ENCODE results near the gene CEMIP. TPM values are rescaled to one million over a fixed set of nuclear protein-coding genes. Genes with fewer than 3 reads are reported as not detected.

CEMIP gene
- total RNA-seq, 1 donor from 2014 or later = 3.6 TPM

DNA sequence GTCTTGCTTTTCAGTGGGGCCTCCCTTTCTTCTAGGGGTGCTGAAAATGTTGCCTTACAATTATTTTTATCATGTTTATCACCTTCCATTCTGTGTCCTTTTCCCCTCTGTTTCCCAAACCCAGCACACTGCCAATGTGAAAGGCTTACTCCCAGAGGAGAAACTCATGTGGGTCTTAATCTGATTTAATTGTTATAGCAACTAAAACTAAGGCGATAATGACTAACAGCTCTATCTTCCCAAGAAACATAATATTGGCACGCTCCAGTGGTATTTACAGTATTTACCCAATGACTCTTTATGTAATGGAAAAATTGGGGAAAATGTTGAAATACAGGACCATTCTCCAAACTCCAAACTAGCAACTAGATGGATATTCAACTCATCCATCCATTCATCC lies 152.0 kb downstream of the CEMIP start:
- no peaks in the 10 kb centered on the region for H3K36me3 ChIP-seq (ENCODE audit: insufficient read depth, low read length)
- no peak overlapping the region for H2AFZ ChIP-seq (ENCODE audit: low read depth, low read length)
- FAIRE-seq (no peak), DNase-seq (ENCODE audit: low read depth) (peak; percentile 35)
- H3K4me3 Mint-ChIP-seq (ENCODE audit: unreplicated experiment) = no peak overlapping the region
- H3K9me3 ChIP-seq (ENCODE audit: insufficient read depth, low read depth, low read length) = no peaks in the 10 kb centered on the region
- no peak overlapping the region for H3K4me2 ChIP-seq (ENCODE audit: low read length)
- H3K79me2 ChIP-seq (ENCODE audit: insufficient read depth, low read length) = no peaks in the 10 kb centered on the region
- H3K27ac Mint-ChIP-seq (ENCODE audit: unreplicated experiment) = no peak overlapping the region
- peaks cover 5% of the 10 kb centered on the region for H3K27me3 Mint-ChIP-seq (ENCODE audit: low read depth, unreplicated experiment)
- H3K36me3 Mint-ChIP-seq (ENCODE audit: low read depth, unreplicated experiment) = peaks cover 6% of the 10 kb centered on the region
- no peak overlapping the region for H3K9ac ChIP-seq (ENCODE audit: low read length)
- no peaks in the 10 kb centered on the region for H3K9me3 Mint-ChIP-seq (ENCODE audit: unreplicated experiment)
- H3K4me1 Mint-ChIP-seq (ENCODE audit: low read depth, unreplicated experiment) = peaks cover 21% of the 10 kb centered on the region
- peaks cover 35% of the 10 kb centered on the region for H3K4me1 ChIP-seq (ENCODE audit: insufficient read depth, low read length)
- H4K20me1 ChIP-seq (ENCODE audit: insufficient read depth, low read length) = peaks cover 4% of the 10 kb centered on the region
- no peak for TF ChIP-seq EZH2 (IDR thresholded peaks at IDR 0.05; ENCODE audit: insufficient read depth, low read length)
- TF ChIP-seq CTCF (IDR thresholded peaks at IDR 0.05; ENCODE audit: insufficient read depth, low read depth, low read length) = no peak
- H3K4me3 ChIP-seq (ENCODE audit: insufficient read depth, low read depth, low read length) = no peak overlapping the region
- no peaks in the 10 kb centered on the region for H3K27me3 ChIP-seq (ENCODE audit: insufficient read depth, low read length)
- H3K27ac ChIP-seq (ENCODE audit: low read depth, low read length) = no peak overlapping the region

DNA sequence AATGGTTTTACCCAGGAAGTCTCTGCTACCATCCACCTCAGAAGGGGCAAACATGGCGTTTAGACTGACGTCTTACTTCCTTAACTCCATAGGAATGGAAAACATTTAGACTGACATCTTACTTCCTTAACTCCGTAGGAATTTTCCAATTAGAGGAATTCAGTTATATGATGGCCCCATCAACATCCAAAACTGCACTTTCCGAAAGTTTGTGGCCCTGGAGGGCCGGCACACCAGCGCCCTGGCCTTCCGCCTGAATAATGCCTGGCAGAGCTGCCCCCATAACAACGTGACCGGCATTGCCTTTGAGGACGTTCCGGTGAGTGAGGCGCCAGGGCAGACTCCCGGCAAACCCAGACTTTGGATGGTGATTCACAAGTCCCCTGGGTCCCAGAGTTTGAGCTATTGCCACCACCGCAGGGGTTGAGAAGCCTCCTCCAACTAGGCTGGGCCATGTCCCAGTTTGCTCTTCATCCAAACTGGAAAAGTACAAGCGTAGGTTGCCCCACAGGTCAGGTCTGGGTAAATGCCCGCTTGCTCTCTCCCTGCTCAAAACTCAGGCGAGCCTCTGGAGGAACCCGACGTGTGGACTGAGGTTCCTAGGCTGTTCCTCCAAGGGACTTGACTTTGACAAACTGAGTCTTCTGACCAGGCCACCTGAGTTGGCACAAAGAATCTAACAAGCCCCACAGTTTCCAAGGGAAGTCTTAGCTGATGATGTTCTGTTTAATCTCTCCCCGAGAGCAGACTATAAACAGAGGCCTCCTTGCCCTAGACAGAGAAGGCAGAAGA lies 152.7 kb downstream of the CEMIP start:
- DNase-seq (ENCODE audit: low read depth) (no peak), FAIRE-seq (no peak)
- Mint-ChIP-seq H3K36me3 (ENCODE audit: low read depth, unreplicated experiment) (peaks cover 3% of the 10 kb centered on the region), H3K4me1 (ENCODE audit: low read depth, unreplicated experiment) (peaks cover 21% of the 10 kb centered on the region), H3K27me3 (ENCODE audit: low read depth, unreplicated experiment) (peaks cover 3% of the 10 kb centered on the region), H3K9me3 (ENCODE audit: unreplicated experiment) (no peaks in the 10 kb centered on the region), H3K4me3 (ENCODE audit: unreplicated experiment) (no peak overlapping the region), H3K27ac (ENCODE audit: unreplicated experiment) (no peak overlapping the region)
- no peaks in the 10 kb centered on the region for H3K27me3 ChIP-seq (ENCODE audit: insufficient read depth, low read length)
- peaks cover 4% of the 10 kb centered on the region for H4K20me1 ChIP-seq (ENCODE audit: insufficient read depth, low read length)
- no peak for TF ChIP-seq CTCF (IDR thresholded peaks at IDR 0.05; ENCODE audit: insufficient read depth, low read depth, low read length)
- TF ChIP-seq EZH2 (IDR thresholded peaks at IDR 0.05; ENCODE audit: insufficient read depth, low read length) = no peak
- no peak overlapping the region for H2AFZ ChIP-seq (ENCODE audit: low read depth, low read length)
- no peak overlapping the region for H3K9ac ChIP-seq (ENCODE audit: low read length)
- no peaks in the 10 kb centered on the region for H3K9me3 ChIP-seq (ENCODE audit: insufficient read depth, low read depth, low read length)
- H3K4me1 ChIP-seq (ENCODE audit: insufficient read depth, low read length) = peaks cover 35% of the 10 kb centered on the region
- H3K79me2 ChIP-seq (ENCODE audit: insufficient read depth, low read length) = no peaks in the 10 kb centered on the region
- H3K4me2 ChIP-seq (ENCODE audit: low read length) = no peak overlapping the region
- H3K36me3 ChIP-seq (ENCODE audit: insufficient read depth, low read length) = peaks cover 3% of the 10 kb centered on the region
- H3K27ac ChIP-seq (ENCODE audit: low read depth, low read length) = no peak overlapping the region
- no peak overlapping the region for H3K4me3 ChIP-seq (ENCODE audit: insufficient read depth, low read depth, low read length)

DNA sequence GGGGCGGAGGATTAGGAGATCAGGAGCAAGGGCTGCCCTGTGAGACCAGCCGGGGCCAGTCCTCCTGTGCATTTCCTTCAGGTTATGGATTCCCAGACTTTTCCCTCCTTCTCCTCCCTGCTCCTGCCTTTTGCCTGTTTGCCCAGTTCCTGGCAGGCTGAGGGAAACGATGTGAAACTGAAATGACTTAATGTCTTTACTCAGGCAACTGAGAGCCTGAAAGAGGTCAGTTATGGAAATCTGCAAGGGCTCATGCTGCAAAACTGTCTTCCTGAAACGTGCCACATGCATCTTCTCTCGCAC lies 153.3 kb downstream of the CEMIP start:
- no peak overlapping the region for H3K9ac ChIP-seq (ENCODE audit: low read length)
- Mint-ChIP-seq H3K4me1 (ENCODE audit: low read depth, unreplicated experiment) (peaks cover 21% of the 10 kb centered on the region), H3K36me3 (ENCODE audit: low read depth, unreplicated experiment) (peaks cover 3% of the 10 kb centered on the region), H3K27ac (ENCODE audit: unreplicated experiment) (no peak overlapping the region), H3K4me3 (ENCODE audit: unreplicated experiment) (no peak overlapping the region), H3K27me3 (ENCODE audit: low read depth, unreplicated experiment) (peaks cover 3% of the 10 kb centered on the region), H3K9me3 (ENCODE audit: unreplicated experiment) (no peaks in the 10 kb centered on the region)
- H3K27ac ChIP-seq (ENCODE audit: low read depth, low read length) = no peak overlapping the region
- no peak overlapping the region for H2AFZ ChIP-seq (ENCODE audit: low read depth, low read length)
- no peak for DNase-seq (ENCODE audit: low read depth)
- H3K27me3 ChIP-seq (ENCODE audit: insufficient read depth, low read length) = no peaks in the 10 kb centered on the region
- no peak overlapping the region for H3K4me3 ChIP-seq (ENCODE audit: insufficient read depth, low read depth, low read length)
- peaks cover 35% of the 10 kb centered on the region for H3K4me1 ChIP-seq (ENCODE audit: insufficient read depth, low read length)
- no peak overlapping the region for H3K4me2 ChIP-seq (ENCODE audit: low read length)
- TF ChIP-seq EZH2 (IDR thresholded peaks at IDR 0.05; ENCODE audit: insufficient read depth, low read length) (no peak), CTCF (IDR thresholded peaks at IDR 0.05; ENCODE audit: insufficient read depth, low read depth, low read length) (no peak)
- H3K9me3 ChIP-seq (ENCODE audit: insufficient read depth, low read depth, low read length) = no peaks in the 10 kb centered on the region
- peaks cover 4% of the 10 kb centered on the region for H4K20me1 ChIP-seq (ENCODE audit: insufficient read depth, low read length)
- FAIRE-seq = no peak
- H3K36me3 ChIP-seq (ENCODE audit: insufficient read depth, low read length) = peaks cover 3% of the 10 kb centered on the region
- no peaks in the 10 kb centered on the region for H3K79me2 ChIP-seq (ENCODE audit: insufficient read depth, low read length)
